ENCODE data around the gene PKD1. TPM values are rescaled to one million over a fixed set of nuclear protein-coding genes. Genes with fewer than 3 reads are reported as not detected.

PKD1 gene
- total and polyA plus RNA-seq, 2 donors (not counting 1 experiment from before 2014, with no cell fraction given): 100 to 116 TPM

GRCh38 chr16:2148714-2149629, 13.3 kb upstream of the PKD1 start:
- H3K27ac ChIP-seq (ENCODE audit: low read length in 2 of 2): no peak overlapping the region
- peak overlapping the region; percentile 93 for H3K4me2 ChIP-seq (replicated peaks; ENCODE audit: low read depth, low read length, poor library complexity, severe bottlenecking)
- Mint-ChIP-seq H3K27me3 (no peaks in the 10 kb centered on the region), H3K27ac (no peak overlapping the region), H3K4me1 (peaks cover 37% of the 10 kb centered on the region), H3K9me3 (ENCODE audit: insufficient read depth) (no peaks in the 10 kb centered on the region), H3K4me3 (peak overlapping the region; percentile 54)
- ChIA-PET POLR2A (interaction anchor here (0.6 to 1.3 kb wide), 2 partner anchors 129 to 804 kb away, joined by 4 to 5 read pairs; partner anchors contain the start of gene NPW), CTCF (interaction anchor here (1.6 to 2.0 kb wide), 3 partner anchors 9 to 145 kb away, joined by 6 to 7 read pairs (median 6); no protein-coding TSS in a partner anchor)
- H3K9ac ChIP-seq (ENCODE audit: low read length): peak overlapping the region; percentile 55
- peak; percentile 22 for ATAC-seq (ENCODE audit: low read depth)
- H4K20me1 ChIP-seq (ENCODE audit: control insufficient read depth, insufficient read depth, low read length, poor library complexity, severe bottlenecking): peaks cover 53% of the 10 kb centered on the region
- intact Hi-C loops (cut with micrococcal nuclease): loop anchor here (10.0 kb wide), 1 partner anchor 284 kb away; no protein-coding TSS in a partner anchor
- peak overlapping the region; percentile 64 for H2AFZ ChIP-seq (ENCODE audit: insufficient read depth, low read depth, low read length, poor library complexity, severe bottlenecking)
- H3K79me2 ChIP-seq (ENCODE audit: control insufficient read depth, insufficient read depth, low read length): peaks cover 30% of the 10 kb centered on the region
- peaks cover 0 to 4% (median 0%) of the 10 kb centered on the region in 4 experiments for H3K27me3 ChIP-seq (replicated peaks in 1 of 4; ENCODE audit: control extremely low read depth in 1 of 4, control insufficient read depth in 3 of 4, insufficient read depth in 4 of 4, low read length in 3 of 4)
- no peaks in the 10 kb centered on the region for H3K9me3 ChIP-seq (ENCODE audit: control extremely low read depth in 1 of 3, control insufficient read depth in 2 of 3, insufficient read depth in 1 of 3, low read length in 2 of 3)
- under 1% methylated on average over 55 of the region's 62 CpGs for WGBS (ENCODE audit: insufficient coverage)
- peak; percentile 56 for DNase-seq
- TF ChIP-seq CTCF (IDR thresholded peaks at IDR 0.05) (no peak), EZH2 (IDR thresholded peaks at IDR 0.05; ENCODE audit: borderline replicate concordance, insufficient read depth, low read depth, low read length, poor library complexity, severe bottlenecking) (no peak)
- peaks cover 0 to 15% of the 10 kb centered on the region in 2 experiments for H3K36me3 ChIP-seq (replicated peaks in 1 of 2; ENCODE audit: control extremely low read depth in 1 of 2, control insufficient read depth in 1 of 2, extremely low read depth in 1 of 2, insufficient read depth in 2 of 2, low read length in 1 of 2)
- H3K4me1 ChIP-seq (ENCODE audit: control insufficient read depth in 2 of 2, insufficient read depth in 2 of 2, low read length in 2 of 2): peaks cover 44 to 60% of the 10 kb centered on the region in 2 donors
- H3K4me3 ChIP-seq (ENCODE audit: control extremely low read depth in 1 of 5, extremely low read depth in 1 of 5, insufficient read depth in 1 of 5, low read depth in 2 of 5, low read length in 4 of 5): peak overlapping the region in 4 of 5 experiments; percentile 4 to 60 (median 48)

Data from B cell (primary cell).